Large intestine (tissue), 3 donors: ENCODE results near the gene FBF1. TPM values are rescaled to one million over a fixed set of nuclear protein-coding genes. Genes with fewer than 3 reads are reported as not detected.
A peak's percentile ranks its signal among the peaks of the same experiment; 100 is the strongest.
"Not testable (repeated sequence)": the region's sequence is repeated elsewhere in the genome, so short reads cannot be mapped to it uniquely, and the experiment has no call there.

Experiments
- DNase-seq, 2 donors: peaks; one replicate each; pipeline versions ENCODE4 v3.0.0 to v3.0.0-alpha.2; 2013
- H3K27ac ChIP-seq: one replicate; pipeline ENCODE4 v1.5.1; 2013; ENCODE audit warnings: low read length
- H3K27me3 ChIP-seq: 2 replicates; pipeline ENCODE4 v1.6.1; 2013; ENCODE audit warnings: low read length; ENCODE audit not compliant: control insufficient read depth, insufficient read depth
- H3K36me3 ChIP-seq: 2 replicates; pipeline ENCODE4 v1.6.1; 2013; ENCODE audit warnings: low read length; ENCODE audit not compliant: control insufficient read depth, insufficient read depth
- H3K4me1 ChIP-seq: one replicate; pipeline ENCODE4 v1.6.1; 2013; ENCODE audit warnings: low read length; ENCODE audit not compliant: control insufficient read depth, insufficient read depth
- H3K4me3 ChIP-seq: one replicate; pipeline ENCODE4 v1.5.1; 2013; ENCODE audit warnings: low read length
- H3K9me3 ChIP-seq: one replicate; pipeline ENCODE4 v1.6.1; 2013; ENCODE audit warnings: mild to moderate bottlenecking, low read depth, low read length, moderate library complexity; ENCODE audit not compliant: control insufficient read depth
- WGBS: methylation state at CpG from one replicate; pipeline ENCODE4 v1.1.5; 2013; ENCODE audit warnings: low lambda C conversion rate; ENCODE audit not compliant: insufficient coverage; 5-methylcytosine and 5-hydroxymethylcytosine counted together
- polyA plus RNA-seq: library from polyadenylated mRNA; unstranded; fragments of 120-200 nt; gene quantifications from one replicate; pipeline ENCODE4 v1.2.1, GENCODE V29; 2013

The FBF1 gene
- polyA plus RNA-seq, 1 donor: 52.1 TPM

DNA sequence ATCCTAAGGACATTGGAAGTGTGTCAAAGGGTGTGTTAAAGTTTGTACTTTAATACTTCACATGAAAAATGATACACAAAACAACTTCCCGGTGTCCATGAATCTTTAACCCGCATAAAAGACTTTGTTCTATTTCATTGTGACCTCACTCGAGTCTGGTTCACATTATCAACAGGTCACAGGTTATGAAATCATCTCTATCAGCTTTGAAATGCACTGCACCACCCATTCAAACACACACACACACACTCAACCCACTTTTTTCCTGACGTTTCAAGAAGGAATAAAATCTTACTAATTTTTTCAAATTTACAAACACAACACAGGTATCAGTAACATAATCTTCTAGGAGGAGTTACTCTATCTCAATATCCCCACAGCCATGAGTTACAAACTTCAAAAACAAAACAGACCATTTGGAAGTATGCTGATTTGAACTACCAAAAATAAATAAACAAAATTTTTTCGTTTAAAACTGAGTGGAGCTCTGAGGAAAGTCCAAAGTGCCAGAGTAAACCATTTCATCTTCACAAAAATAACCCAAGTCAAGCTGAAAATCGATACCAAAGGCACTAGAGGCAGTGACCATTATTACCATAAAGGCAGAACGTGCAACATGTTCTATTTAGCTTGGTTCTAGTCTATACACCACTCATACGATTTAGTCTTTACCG lies 35.5 kb upstream of the FBF1 start:
- Histone ChIP-seq H3K9me3 (no peaks in the 10 kb centered on the region), H3K27me3 (no peaks in the 10 kb centered on the region), H3K4me3 (peak overlapping the region; percentile 4), H3K36me3 (peaks cover 16% of the 10 kb centered on the region), H3K4me1 (peaks cover 28% of the 10 kb centered on the region), H3K27ac (peak overlapping the region; percentile 76)
- WGBS: 50% methylated on average over 4 of the region's 9 CpGs
- peak; percentile 79 to 93 for DNase-seq

DNA sequence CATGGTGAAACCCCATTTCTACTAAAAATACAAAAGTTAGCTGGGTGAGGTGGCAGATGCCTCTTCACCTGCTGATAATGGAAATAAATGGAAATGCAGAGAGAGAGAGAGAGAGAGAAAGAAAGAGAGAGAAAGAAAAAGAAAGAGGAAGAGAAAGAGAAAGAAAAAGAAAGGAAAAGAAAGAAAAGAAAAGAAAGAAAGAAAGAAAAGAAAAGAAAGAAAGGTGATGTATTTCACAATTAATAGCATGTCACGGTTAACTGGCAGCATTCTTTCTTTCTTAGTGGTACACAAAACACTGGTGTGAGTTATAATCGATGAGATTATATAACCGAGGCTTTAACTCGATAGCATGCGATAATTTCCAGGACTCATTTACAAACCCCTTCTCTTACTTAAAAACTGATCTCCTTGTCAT lies 34.9 kb upstream of the FBF1 start:
- Histone ChIP-seq H3K4me1 (peaks cover 24% of the 10 kb centered on the region), H3K36me3 (peaks cover 17% of the 10 kb centered on the region), H3K4me3 (peak overlapping the region; percentile 4), H3K27me3 (no peaks in the 10 kb centered on the region), H3K27ac (peak overlapping the region; percentile 76), H3K9me3 (no peaks in the 10 kb centered on the region)
- DNase-seq: no peak
- WGBS: 71% methylated on average over 1 of the region's 5 CpGs

DNA sequence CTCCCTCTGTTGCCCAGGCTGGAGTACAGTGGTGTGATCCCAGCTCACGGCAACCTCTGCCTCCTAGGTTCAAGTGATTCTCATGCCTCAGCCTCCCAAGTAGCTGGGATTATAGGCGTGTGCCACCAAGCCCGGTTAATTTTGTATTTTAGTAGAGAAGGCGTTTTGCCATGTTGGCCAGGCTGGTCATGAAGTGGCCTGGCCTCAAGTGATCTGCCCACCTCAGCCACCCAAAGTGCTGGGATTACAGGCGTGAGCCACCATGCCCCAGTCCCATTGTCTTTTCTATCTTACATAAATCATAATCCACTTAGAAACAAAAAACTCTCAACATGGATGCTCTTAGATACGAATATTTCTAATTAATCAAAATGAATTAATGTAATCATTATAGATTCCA lies 34.3 kb upstream of the FBF1 start:
- 75% methylated on average over 1 of the region's 6 CpGs for WGBS
- Histone ChIP-seq H3K36me3 (peaks cover 19% of the 10 kb centered on the region), H3K27ac (peak overlapping the region; percentile 76), H3K4me1 (peaks cover 20% of the 10 kb centered on the region)
- H3K27me3 ChIP-seq, H3K4me3 ChIP-seq, DNase-seq, H3K9me3 ChIP-seq: not testable (repeated sequence)

DNA sequence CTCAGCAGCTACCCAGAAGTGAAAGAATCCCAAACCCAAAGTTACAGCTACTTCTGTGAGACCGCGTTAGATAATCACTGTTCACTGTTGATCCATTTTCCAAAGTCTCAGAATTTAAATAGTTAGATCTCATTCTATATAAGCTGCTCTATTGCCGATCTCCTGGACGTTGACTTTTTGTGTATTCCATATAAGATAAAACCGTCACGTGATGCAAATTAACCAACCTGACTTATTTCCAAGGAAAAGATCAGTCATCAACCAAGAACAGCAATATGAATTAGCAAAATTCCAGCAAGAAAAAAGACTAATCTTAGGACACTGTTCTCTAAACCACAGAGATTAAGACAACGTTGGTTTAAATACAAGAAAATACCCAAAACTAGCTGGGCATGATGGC lies 29.8 kb upstream of the FBF1 start:
- Histone ChIP-seq H3K36me3 (peaks cover 31% of the 10 kb centered on the region), H3K9me3 (no peaks in the 10 kb centered on the region), H3K27me3 (no peaks in the 10 kb centered on the region), H3K4me1 (peaks cover 8% of the 10 kb centered on the region), H3K27ac (no peak overlapping the region), H3K4me3 (no peak overlapping the region)
- DNase-seq: no peak
- 90% methylated on average over 2 of the region's 7 CpGs for WGBS

DNA sequence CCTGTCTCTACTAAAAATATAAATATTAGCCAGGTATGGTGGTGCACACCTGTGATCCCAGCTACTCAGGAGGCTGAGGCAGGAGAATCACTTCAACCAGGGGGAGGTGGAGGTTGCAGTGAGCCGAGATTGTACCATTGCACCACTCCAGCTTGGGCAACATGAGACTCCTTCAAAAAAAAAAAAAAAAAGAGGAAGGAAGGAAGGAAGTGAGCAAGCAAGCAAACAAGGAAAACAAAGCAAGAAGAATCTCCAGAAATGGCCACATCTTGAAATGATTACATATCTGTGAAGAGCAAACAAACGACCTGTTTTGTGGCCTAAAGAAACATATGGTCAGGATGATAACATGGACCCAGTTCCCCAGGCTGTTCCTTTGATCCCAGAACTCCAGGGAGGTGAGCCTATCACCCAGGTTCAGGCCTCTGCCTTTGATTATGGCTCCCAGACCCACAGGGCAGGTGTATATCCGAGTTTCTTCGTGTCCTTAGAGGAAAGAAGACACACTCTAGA lies 29.2 kb upstream of the FBF1 start:
- Histone ChIP-seq H3K27ac (no peak overlapping the region), H3K4me3 (no peak overlapping the region), H3K9me3 (no peaks in the 10 kb centered on the region), H3K27me3 (no peaks in the 10 kb centered on the region), H3K4me1 (peaks cover 4% of the 10 kb centered on the region), H3K36me3 (peaks cover 31% of the 10 kb centered on the region)
- DNase-seq: no peak
- no CpG with 5 or more reads among the region's 4 CpGs for WGBS

DNA sequence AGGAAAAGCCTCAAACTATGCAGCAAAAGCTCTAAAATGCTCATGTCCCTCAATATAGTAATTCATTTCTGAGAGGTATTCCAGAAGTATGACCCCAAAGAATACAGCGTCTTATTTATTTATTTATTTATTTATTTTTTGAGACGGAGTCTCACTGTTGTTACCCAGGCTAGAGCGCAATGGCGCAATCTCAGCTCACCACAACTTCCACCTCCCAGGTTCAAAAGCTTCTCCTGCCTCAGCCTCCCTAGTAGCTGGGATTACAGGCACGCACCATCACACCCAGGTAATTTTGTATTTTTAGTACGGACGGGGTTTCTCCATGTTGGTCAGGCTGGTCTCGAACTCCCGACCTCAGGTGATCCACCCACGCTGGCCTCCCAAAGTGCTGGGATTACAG lies 28.2 kb upstream of the FBF1 start:
- H3K27ac ChIP-seq, H3K4me1 ChIP-seq, H3K4me3 ChIP-seq, H3K9me3 ChIP-seq, H3K27me3 ChIP-seq, DNase-seq: not testable (repeated sequence)
- H3K36me3 ChIP-seq: peaks cover 31% of the 10 kb centered on the region
- WGBS: 100% methylated on average over 3 of the region's 10 CpGs

DNA sequence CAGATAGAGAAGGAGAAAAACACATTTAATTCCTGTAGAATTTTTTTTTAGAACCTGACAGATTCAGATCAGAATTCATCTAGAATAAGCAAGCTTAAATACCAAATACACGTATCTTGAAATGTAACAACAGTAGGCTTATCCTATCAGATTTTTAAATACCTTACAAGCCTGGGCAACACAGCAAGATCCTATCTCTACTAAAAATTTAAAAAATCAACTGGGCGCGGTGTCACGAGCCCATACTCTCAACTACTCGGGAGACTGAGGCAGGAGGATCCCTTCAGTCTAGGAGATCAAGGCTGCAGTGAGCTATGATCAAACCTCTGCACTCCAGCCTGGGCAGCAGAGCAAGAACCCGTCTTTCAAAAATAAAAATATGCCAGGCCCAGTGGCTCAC lies 24.6 kb upstream of the FBF1 start:
- Histone ChIP-seq H3K36me3 (peaks cover 18% of the 10 kb centered on the region), H3K4me3 (no peak overlapping the region), H3K27me3 (no peaks in the 10 kb centered on the region), H3K4me1 (peaks cover 3% of the 10 kb centered on the region), H3K27ac (no peak overlapping the region), H3K9me3 (no peaks in the 10 kb centered on the region)
- DNase-seq: no peak
- no CpG with 5 or more reads among the region's 6 CpGs for WGBS

DNA sequence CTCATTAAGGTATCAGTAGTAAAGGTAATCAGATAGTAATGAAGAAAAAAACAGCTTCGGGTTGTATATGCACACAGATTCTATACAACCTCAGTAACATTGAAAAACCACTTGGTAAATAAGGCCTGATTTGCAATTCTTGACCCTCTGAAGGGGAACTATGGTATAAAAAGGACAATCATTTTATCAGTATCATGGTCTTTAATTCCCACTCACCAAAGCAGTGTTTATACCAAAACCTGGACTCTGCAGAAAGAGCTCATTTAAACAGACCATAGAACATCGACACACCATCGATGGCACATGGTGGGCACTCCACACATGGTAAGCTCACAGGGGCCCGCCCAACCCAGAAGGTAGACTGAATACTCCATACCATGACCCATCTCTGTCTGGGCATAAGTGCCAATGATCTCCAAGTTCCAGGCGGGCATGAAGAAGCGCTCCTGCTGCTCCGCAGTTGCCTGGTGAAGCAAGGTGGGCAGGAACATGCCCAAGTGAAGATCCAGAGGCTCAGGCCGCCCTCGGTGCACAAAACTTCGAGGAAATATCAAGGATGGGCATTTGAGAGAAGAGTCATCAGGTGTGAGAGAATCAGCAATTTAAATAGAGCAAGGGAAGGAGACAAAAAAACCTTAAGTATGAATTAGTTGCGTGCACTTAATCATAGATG lies 19.1 kb upstream of the FBF1 start:
- H3K36me3 ChIP-seq: peaks cover 20% of the 10 kb centered on the region
- no peak for DNase-seq
- no peaks in the 10 kb centered on the region for H3K27me3 ChIP-seq
- no peaks in the 10 kb centered on the region for H3K9me3 ChIP-seq
- 79% methylated on average over 5 of the region's 11 CpGs for WGBS
- H3K27ac ChIP-seq: peak overlapping the region; percentile 12
- H3K4me1 ChIP-seq: peaks cover 6% of the 10 kb centered on the region
- H3K4me3 ChIP-seq: no peak overlapping the region

DNA sequence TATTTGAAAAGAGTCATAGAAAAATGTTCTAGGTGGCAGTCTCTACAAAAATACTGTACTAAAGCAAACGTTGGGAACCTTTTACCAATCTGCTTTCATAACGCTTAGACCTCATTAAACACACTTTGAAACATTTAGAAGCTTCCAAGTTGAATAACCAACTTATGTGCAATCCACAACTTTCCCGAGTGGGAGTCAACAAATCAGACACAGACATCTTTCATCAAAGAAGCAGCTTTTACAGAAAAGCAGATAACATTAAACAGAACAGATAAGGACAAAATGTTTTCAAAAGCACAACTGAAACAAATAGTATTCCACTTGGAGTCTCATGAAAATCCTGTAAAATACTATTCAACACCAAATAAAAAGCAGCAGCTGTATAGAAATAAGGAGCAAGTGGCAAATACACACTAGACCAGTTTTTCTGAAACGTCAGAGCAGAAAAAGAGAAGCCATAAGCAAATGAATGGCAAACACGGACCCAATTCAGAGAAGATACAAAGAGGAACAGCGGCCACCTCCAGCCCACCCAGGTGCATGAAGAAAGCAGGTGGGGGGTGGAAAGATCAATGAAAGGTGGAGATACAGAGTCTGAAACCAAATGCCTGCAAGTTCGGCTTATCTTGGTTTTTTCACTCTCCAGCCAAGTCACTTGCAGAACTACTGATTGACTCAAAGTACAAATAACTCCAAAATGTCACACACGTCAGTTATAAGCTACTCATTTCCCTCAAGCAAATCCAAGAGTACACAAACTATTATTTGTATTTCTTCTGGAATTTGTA lies 18.4 kb upstream of the FBF1 start:
- Histone ChIP-seq H3K4me1 (peaks cover 6% of the 10 kb centered on the region), H3K27me3 (no peaks in the 10 kb centered on the region), H3K4me3 (no peak overlapping the region), H3K36me3 (peaks cover 22% of the 10 kb centered on the region), H3K9me3 (no peaks in the 10 kb centered on the region), H3K27ac (peak overlapping the region; percentile 16)
- peak; percentile 31 to 75 for DNase-seq
- 19% methylated on average over 3 of the region's 8 CpGs for WGBS

DNA sequence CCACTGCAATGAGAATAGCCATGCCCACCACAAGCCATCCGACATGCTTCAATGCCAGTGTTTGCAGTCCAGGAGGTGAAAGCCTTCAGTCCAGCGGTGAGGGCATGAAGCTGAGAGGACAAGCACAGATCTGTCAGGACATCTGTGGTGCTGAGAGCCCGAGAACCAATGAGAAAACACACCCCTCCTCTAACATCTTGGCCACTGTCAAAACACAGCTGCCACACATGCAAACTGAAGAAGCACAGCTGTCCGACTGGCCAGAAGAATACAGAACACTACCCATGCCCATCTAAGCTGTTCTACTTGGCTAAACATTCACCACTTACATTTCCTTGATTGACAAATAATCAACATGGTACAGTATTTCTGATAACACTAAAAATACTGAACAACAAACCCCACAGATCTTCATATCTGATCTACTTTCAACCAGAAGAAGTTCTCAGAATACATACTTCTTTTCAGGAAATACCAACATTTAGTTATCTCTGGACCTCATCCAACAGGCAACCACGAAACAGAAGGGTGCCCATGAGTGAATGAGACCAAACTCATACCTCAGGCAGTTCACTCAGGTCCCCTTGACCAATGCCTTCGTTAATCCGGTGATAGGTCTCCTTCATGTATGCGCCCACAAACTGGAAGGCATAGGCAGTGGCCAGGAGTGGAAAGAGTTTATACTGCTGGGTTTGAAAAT lies 10.2 kb upstream of the FBF1 start:
- H3K36me3 ChIP-seq: peaks cover 85% of the 10 kb centered on the region
- H3K4me1 ChIP-seq: no peaks in the 10 kb centered on the region
- H3K27me3 ChIP-seq: no peaks in the 10 kb centered on the region
- no peak overlapping the region for H3K27ac ChIP-seq
- no peak for DNase-seq
- no peaks in the 10 kb centered on the region for H3K9me3 ChIP-seq
- no peak overlapping the region for H3K4me3 ChIP-seq
- 90% methylated on average over 4 of the region's 8 CpGs for WGBS
